ENCODE results near the gene KLF8. TPM values are rescaled to one million over a fixed set of nuclear protein-coding genes. Genes with fewer than 3 reads are reported as not detected.

Gene KLF8
- total and polyA plus RNA-seq, 7 donors = 0.69 to 19.7 (median 9.1) TPM

GRCh38 chrX:56233100-56233499 lies 944 bp downstream of the KLF8 start:
- Histone ChIP-seq H3K4me3 (peak overlapping the region; percentile 34 to 56 (median 52)), H3K9me3 (no peaks in the 10 kb centered on the region), H3K4me1 (peaks cover 0 to 10% (median 0%) of the 10 kb centered on the region in 4 donors), H3K36me3 (no peaks in the 10 kb centered on the region), H3K27ac (peak overlapping the region; percentile 83 to 87 (median 84)), H3K27me3 (no peaks in the 10 kb centered on the region)
- WGBS, 2 donors = 23 to 71% methylated on average over 17 of the region's 17 CpGs
- DNase-seq = no peak
- intact Hi-C loops (cut with DNase I) = loop anchor here (10.0 kb wide), 1 partner anchor 1362 kb away; the partner anchor contains the start of gene ZXDB
- TF ChIP-seq POLR2A (IDR thresholded peaks at IDR 0.05) (no peak), POLR2AphosphoS5 (IDR thresholded peaks at IDR 0.05) (no peak), CTCF (IDR thresholded peaks at IDR 0.05) (no peak), EP300 (IDR thresholded peaks at IDR 0.05) (no peak)

GRCh38 chrX:56233682-56234081 lies 1.5 kb downstream of the KLF8 start:
- no peaks in the 10 kb centered on the region for H3K36me3 ChIP-seq
- peaks cover 0 to 10% (median 0%) of the 10 kb centered on the region in 4 donors for H3K4me1 ChIP-seq
- H3K27ac ChIP-seq = peak overlapping the region; percentile 83 to 87 (median 84)
- no peaks in the 10 kb centered on the region for H3K27me3 ChIP-seq
- intact Hi-C loops (cut with DNase I) = loop anchor here (10.0 kb wide), 1 partner anchor 1361 kb away; the partner anchor contains the start of gene ZXDB
- peak; percentile 84 for DNase-seq
- 24 to 27% methylated on average over 8 of the region's 8 CpGs for WGBS, 2 donors
- H3K9me3 ChIP-seq = no peaks in the 10 kb centered on the region
- TF ChIP-seq POLR2AphosphoS5 (IDR thresholded peaks at IDR 0.05) = peak in 3 of 4 donors; percentile 28 to 57 (median 33)
- TF ChIP-seq EP300 (IDR thresholded peaks at IDR 0.05) = no peak
- H3K4me3 ChIP-seq = peak overlapping the region; percentile 34 to 56 (median 52)

- WGBS, 2 donors = 7 to 9% methylated on average over 5 of the region's 5 CpGs
- Histone ChIP-seq H3K36me3 (no peaks in the 10 kb centered on the region), H3K9me3 (no peaks in the 10 kb centered on the region), H3K4me3 (no peak overlapping the region), H3K27me3 (no peaks in the 10 kb centered on the region), H3K4me1 (no peaks in the 10 kb centered on the region), H3K27ac (no peak overlapping the region)
- intact Hi-C loops (cut with DNase I) = loop anchor here (10.0 kb wide), 1 partner anchor 534 kb away; the partner anchor contains the start of gene RRAGB
- TF ChIP-seq POLR2AphosphoS5 (IDR thresholded peaks at IDR 0.05) (no peak), EP300 (IDR thresholded peaks at IDR 0.05) (no peak), POLR2A (IDR thresholded peaks at IDR 0.05) (no peak), CTCF (IDR thresholded peaks at IDR 0.05) (peak; percentile 20 to 55 (median 42))
- DNase-seq = peak; percentile 69
Observed at GRCh38 chrX:56248492-56248891, 16.3 kb downstream of the KLF8 start.

- H3K9me3 ChIP-seq = no peaks in the 10 kb centered on the region
- no peak overlapping the region for H3K4me3 ChIP-seq
- no peaks in the 10 kb centered on the region for H3K27me3 ChIP-seq
- intact Hi-C loops (cut with DNase I) = no loop called here
- no peak for DNase-seq
- no peaks in the 10 kb centered on the region for H3K4me1 ChIP-seq
- no peak overlapping the region for H3K27ac ChIP-seq
- WGBS, 2 donors = 94 to 97% methylated on average over 10 of the region's 10 CpGs
- TF ChIP-seq POLR2A (IDR thresholded peaks at IDR 0.05) = no peak
- no peak for TF ChIP-seq EP300 (IDR thresholded peaks at IDR 0.05)
- no peak for TF ChIP-seq CTCF (IDR thresholded peaks at IDR 0.05)
- no peaks in the 10 kb centered on the region for H3K36me3 ChIP-seq
Observed at GRCh38 chrX:56253832-56254703, 21.9 kb downstream of the KLF8 start.

GRCh38 chrX:56268888-56269287 lies 36.7 kb downstream of the KLF8 start:
- Histone ChIP-seq H3K4me1 (no peaks in the 10 kb centered on the region), H3K4me3 (no peak overlapping the region), H3K27me3 (no peaks in the 10 kb centered on the region), H3K27ac (no peak overlapping the region), H3K9me3 (no peaks in the 10 kb centered on the region), H3K36me3 (peaks cover 0 to 17% (median 0%) of the 10 kb centered on the region in 4 donors)
- no peak for DNase-seq
- intact Hi-C loops (cut with DNase I) = no loop called here
- TF ChIP-seq CTCF (IDR thresholded peaks at IDR 0.05) (no peak), POLR2AphosphoS5 (IDR thresholded peaks at IDR 0.05) (no peak), POLR2A (IDR thresholded peaks at IDR 0.05) (no peak), EP300 (IDR thresholded peaks at IDR 0.05) (no peak)
- 67 to 78% methylated on average over 1 of the region's 1 CpG for whole genome bisulfite sequencing, 2 donors

Data from sigmoid colon (tissue), 7 donors.